ENCODE data around the gene SPATA33. TPM values are rescaled to one million over a fixed set of nuclear protein-coding genes. Genes with fewer than 3 reads are reported as not detected.

The SPATA33 gene
- total RNA-seq = 2.5 and 3.6 TPM in 2 replicates

GRCh38 chr16:89657442-89658220, at the start of gene SPATA33, which contains the start of gene CHMP1A:
SPATA33 (plus strand) TSS chr16:89657836; CDS start chr16:89657912, 76 bp downstream.
CHMP1A (minus strand) TSS chr16:89657708; CDS start chr16:89657588, 120 bp downstream.

GRCh38 chr16:89613231-89613953, 44.2 kb upstream of the SPATA33 start, which contains the start of gene DPEP1:
DPEP1 (plus strand) TSS chr16:89613642; CDS start chr16:89630411, 16,769 bp downstream.

GRCh38 chr16:89686520-89687091, 29.0 kb downstream of the SPATA33 start, which contains the start of gene CDK10:
CDK10 (plus strand) TSS chr16:89686689; CDS start chr16:89686711, 22 bp downstream.

GRCh38 chr16:89701425-89702406, 44.1 kb downstream of the SPATA33 start, which contains the start of gene SPATA2L:
SPATA2L (minus strand) TSS chr16:89701705; CDS start chr16:89701232, 473 bp downstream.

Other genes starting within 250 kb of the SPATA33 start
- 66.0 and 79.3 TPM in 2 replicates for gene ANKRD11, start 167.3 kb upstream of the SPATA33 start, total RNA-seq
- gene SPG7, start 149.4 kb upstream of the SPATA33 start, total RNA-seq = 139 and 154 TPM in 2 replicates
- gene RPL13, start 97.2 kb upstream of the SPATA33 start, total RNA-seq = 2,383 and 3,310 TPM in 2 replicates
- gene CPNE7, start 82.1 kb upstream of the SPATA33 start, total RNA-seq = 15.6 and 31.6 TPM in 2 replicates
- 0.33 TPM in 1 of 2 replicates, not detected in the other for gene DPEP1, start 44.2 kb upstream of the SPATA33 start, total RNA-seq
- gene CHMP1A, start 128 bp upstream of the SPATA33 start, total RNA-seq = 91.3 and 125 TPM in 2 replicates
- 39.6 and 39.9 TPM in 2 replicates for gene CDK10, start 28.9 kb downstream of the SPATA33 start, total RNA-seq
- gene SPATA2L, start 43.9 kb downstream of the SPATA33 start, total RNA-seq = 7.7 and 14.2 TPM in 2 replicates
- gene VPS9D1, start 63.1 kb downstream of the SPATA33 start, total RNA-seq = 12.8 and 18.2 TPM in 2 replicates
- 12.2 and 16.2 TPM in 2 replicates for gene ZNF276, start 63.7 kb downstream of the SPATA33 start, total RNA-seq
- 6.1 and 14.0 TPM in 2 replicates for gene FANCA, start 158.8 kb downstream of the SPATA33 start, total RNA-seq
- gene SPIRE2, start 170.6 kb downstream of the SPATA33 start, total RNA-seq = 2.2 and 3.6 TPM in 2 replicates
- gene TCF25, start 215.8 kb downstream of the SPATA33 start, total RNA-seq = 215 and 233 TPM in 2 replicates

All from smooth muscle cell of trachea (primary cell).